ENCODE measurements around the gene CAMTA1.

The CAMTA1 gene

GRCh38 chr1:6985549-6986276, 200.5 kb downstream of the CAMTA1 start:
- DNase-seq = no peak

GRCh38 chr1:6986281-6986680, 201.0 kb downstream of the CAMTA1 start:
- no peak for DNase-seq

- DNase-seq = no peak
Measured at GRCh38 chr1:6987940-6988339, 202.7 kb downstream of the CAMTA1 start.

GRCh38 chr1:6988796-6989195, 203.5 kb downstream of the CAMTA1 start:
- no peak for DNase-seq

GRCh38 chr1:6989212-6990159, 204.2 kb downstream of the CAMTA1 start:
- no peak for DNase-seq

- DNase-seq = no peak
Measured at GRCh38 chr1:6991266-6991665, 206.0 kb downstream of the CAMTA1 start.

GRCh38 chr1:6995789-6996188, 210.5 kb downstream of the CAMTA1 start:
- DNase-seq = no peak

- no peak for DNase-seq
Measured at GRCh38 chr1:6996371-6996770, 211.1 kb downstream of the CAMTA1 start.

GRCh38 chr1:6996866-6997265, 211.6 kb downstream of the CAMTA1 start:
- DNase-seq = no peak

GRCh38 chr1:6998267-6998666, 213.0 kb downstream of the CAMTA1 start:
- DNase-seq = no peak

GRCh38 chr1:6999826-7000225, 214.6 kb downstream of the CAMTA1 start:
- DNase-seq = no peak

GRCh38 chr1:7000720-7001119, 215.5 kb downstream of the CAMTA1 start:
- no peak for DNase-seq

GRCh38 chr1:7002728-7003127, 217.5 kb downstream of the CAMTA1 start:
- DNase-seq = no peak

- DNase-seq = no peak
Measured at GRCh38 chr1:7003676-7004075, 218.4 kb downstream of the CAMTA1 start.

- DNase-seq = no peak
Measured at GRCh38 chr1:7004181-7004580, 218.9 kb downstream of the CAMTA1 start.

- DNase-seq = no peak
Measured at GRCh38 chr1:7005762-7006161, 220.5 kb downstream of the CAMTA1 start.

- DNase-seq = no peak
Measured at GRCh38 chr1:7006996-7007871, 222.0 kb downstream of the CAMTA1 start.

- no peak for DNase-seq
Measured at GRCh38 chr1:7007902-7008301, 222.6 kb downstream of the CAMTA1 start.

GRCh38 chr1:7008331-7008730, 223.1 kb downstream of the CAMTA1 start:
- no peak for DNase-seq

GRCh38 chr1:7008975-7009740, 223.9 kb downstream of the CAMTA1 start:
- no peak for DNase-seq

GRCh38 chr1:7009741-7010525, 224.7 kb downstream of the CAMTA1 start:
- no peak for DNase-seq
